Fibroblast of skin of left biceps (primary cell): Measurements from ENCODE around the gene WDR49.
"Not testable (repeated sequence)": the region's sequence is repeated elsewhere in the genome, so short reads cannot be mapped to it uniquely, and the experiment has no call there.

ENCODE experiments used
- DNase-seq, 2 experiments: peaks; one replicate each; pipeline ENCODE4 v3.0.0-alpha.2; 2013; ENCODE audit warnings: low read depth in 2 of 2

Gene WDR49

GRCh38 chr3:167614196-167614595, 39.5 kb downstream of the WDR49 start:
- DNase-seq = not testable (repeated sequence)

DNA sequence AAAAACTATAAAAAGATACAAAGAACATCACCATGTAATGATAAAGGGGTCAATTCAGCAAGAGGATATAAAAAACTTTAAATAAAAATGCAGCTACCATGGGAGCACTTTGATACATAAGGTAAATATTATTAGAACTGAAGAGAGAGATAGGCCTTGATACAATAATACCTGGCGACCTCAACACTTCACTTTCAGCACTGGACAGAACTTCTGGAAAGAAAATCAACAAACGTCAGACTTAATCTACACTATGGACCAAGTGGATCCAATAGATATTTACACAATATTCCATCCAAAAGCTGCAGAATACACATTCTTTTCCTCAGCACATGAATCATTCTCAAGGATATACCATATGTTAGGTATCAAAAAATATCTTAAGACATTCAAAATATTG, 42.0 kb downstream of the WDR49 start:
- DNase-seq = no peak

DNA sequence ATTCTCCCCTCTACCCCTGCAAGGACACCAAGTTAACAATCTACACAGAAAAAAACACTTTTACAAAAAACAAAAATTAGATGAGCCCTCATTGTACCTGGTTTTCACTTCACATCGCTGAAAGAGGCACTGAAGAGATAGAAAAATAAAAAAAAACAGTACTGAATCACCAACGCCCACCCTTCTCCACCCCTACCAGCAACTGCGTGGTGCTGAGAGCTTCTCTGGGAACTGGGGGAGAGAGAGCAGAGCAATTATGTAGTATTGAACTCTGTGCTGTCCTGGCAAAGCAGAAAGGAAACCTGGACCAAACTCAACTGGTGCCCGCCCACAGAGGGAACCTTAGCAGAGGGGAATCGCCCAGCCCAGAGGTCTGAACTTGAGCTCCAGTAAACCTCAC, 44.6 kb downstream of the WDR49 start:
- DNase-seq = no peak

DNA sequence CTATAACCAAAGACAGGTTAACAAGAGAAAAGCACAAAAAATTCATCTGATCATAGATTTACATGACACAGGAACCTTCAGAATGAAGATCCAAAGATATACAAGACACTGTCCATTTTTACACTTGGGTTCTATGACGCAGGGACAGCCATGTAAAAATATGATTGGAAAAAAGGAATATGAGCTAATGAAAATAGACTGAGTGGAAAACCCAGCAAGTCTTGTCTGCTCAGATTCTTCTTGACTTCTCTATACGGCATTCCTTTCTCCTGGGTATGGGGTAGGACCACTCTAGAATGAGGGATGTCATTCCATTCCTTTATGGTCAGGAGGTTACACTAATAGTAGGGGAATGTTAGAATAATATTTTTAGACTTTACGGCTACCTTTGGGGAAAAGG, 46.9 kb downstream of the WDR49 start:
- DNase-seq = no peak

- DNase-seq = no peak
These were observed 47.9 kb downstream of the WDR49 start for GRCh38 chr3:167605871-167606270.

GRCh38 chr3:167602041-167602440, 51.7 kb downstream of the WDR49 start:
- DNase-seq = no peak

DNA sequence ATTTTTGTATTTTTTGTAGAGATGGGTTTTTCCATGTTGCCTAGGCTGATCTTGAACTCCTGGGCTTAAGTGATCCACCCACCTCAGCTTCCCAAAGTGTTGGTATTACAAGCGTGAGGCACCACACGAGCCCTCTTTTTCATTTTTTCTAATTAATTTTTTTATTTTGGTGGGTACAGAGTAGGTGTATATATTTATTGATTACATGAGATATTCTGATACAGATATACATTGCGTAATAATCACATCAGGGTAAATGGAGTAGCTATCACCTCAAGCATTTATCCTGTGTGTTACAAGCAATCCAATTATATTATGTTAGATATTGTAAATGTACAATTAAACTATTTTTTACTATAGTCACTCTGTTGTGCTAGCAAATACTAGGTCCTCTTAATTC, 66.1 kb downstream of the WDR49 start:
- DNase-seq = no peak

DNA sequence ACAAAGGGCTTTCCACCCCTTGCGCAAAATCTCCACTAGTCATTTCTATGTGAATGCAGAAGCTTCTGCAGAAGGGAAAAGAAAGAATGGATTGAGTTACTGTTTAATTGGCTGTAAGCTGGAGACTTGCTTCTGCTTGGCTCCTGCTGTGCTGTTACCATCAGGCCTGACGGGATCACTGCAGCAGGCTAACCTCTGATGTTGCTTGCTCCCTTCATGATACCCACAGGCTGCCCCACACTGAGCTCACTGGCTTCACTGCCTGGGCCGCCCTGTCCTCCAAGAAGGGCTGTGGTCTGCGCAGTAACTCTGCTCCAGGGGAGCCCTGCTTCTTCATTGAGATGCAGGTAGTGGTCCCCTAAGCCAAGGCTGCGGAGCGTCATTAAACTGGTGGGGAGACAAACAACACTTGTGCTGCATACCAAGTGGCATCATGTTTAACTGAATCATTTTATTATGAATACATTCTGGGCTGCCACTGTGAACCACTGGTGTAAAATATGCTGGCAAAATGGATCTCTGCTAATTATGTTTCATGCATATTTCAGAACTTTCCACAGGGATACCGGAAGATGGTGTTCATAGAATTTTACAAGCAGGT, 78.6 kb downstream of the WDR49 start:
- DNase-seq = no peak

GRCh38 chr3:167572991-167573390, 80.8 kb downstream of the WDR49 start:
- no peak for DNase-seq

DNA sequence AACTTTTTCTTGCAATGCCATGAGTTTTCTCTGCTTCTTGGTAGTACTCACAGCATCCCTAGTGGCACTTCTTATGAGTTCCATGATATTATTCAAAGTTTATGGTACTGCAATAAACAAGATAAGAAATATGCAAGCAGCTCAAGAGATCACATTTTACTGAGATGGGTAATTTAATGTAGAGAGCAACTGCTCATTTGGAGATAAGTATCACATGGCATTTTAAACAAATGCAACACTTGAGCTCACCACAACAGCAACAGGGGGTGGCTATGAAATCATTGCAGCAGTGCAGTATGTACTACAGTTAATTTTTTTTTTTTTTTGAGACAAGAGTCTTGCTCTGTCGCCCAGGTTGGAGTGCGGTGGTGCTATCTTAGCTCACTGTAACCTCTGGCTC, 85.1 kb downstream of the WDR49 start:
- DNase-seq = no peak

GRCh38 chr3:167565489-167565888, 88.3 kb downstream of the WDR49 start:
- no peak for DNase-seq

- no peak for DNase-seq
These were observed 89.1 kb downstream of the WDR49 start for GRCh38 chr3:167564612-167565011.

DNA sequence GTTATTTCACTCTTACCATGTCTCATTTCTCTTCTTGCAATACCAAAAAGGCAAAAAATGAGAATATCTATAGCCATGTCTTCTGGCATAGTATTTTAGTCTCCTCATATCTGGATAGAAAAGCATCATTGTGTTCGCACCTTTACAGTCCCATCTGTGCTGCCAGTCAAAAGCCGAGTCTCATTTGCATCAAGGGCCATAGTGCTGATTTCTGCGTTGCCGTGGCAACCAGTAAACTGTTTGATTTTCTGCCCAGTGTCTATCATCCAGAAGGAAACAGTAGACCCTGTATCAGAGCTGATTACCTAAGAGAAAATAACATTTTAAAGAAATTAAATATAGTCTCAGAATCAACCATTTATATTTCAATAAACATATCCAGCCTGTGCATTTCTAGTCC, 93.8 kb downstream of the WDR49 start:
- no peak for DNase-seq

DNA sequence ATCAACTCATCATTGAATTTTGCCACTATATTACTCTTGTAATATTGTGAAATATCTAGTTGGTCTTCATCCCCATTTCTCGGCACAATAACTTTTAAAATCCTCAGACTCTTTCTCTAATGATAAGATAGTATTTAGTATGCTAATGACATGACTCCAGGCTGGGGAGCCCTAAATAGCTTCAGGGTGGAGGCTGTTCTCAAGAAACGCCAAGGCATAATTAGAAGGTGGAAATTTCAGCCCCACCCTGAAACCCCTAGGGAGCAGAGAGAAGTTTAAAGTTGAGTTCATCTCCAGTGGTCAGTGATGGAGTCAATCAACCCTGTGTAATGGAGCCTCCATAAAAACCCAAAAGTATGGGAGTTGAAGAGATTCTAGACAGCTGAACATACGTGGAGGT, 98.8 kb downstream of the WDR49 start:
- DNase-seq = no peak

- no peak for DNase-seq
These were observed 115.7 kb downstream of the WDR49 start for GRCh38 chr3:167538081-167538480.

DNA sequence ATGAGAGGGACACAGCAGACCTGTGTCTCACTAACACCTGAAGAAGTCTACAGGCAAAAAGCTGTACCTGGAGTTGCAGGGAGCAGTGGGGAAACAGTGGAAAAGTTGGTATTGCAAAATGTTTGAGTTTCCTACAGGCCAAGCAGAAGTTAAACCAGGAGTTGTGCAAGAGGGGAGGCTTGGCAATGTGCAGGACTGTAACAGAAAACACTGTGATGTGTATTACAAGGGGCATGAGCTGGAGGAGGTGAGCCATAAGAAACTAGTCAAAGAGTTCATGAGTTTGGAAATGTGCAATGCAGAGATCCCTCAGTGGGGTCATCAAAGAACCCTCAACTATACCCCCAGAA, 132.8 kb downstream of the WDR49 start:
- DNase-seq = no peak

- DNase-seq = no peak
These were observed 133.3 kb downstream of the WDR49 start for GRCh38 chr3:167520266-167521005.

DNA sequence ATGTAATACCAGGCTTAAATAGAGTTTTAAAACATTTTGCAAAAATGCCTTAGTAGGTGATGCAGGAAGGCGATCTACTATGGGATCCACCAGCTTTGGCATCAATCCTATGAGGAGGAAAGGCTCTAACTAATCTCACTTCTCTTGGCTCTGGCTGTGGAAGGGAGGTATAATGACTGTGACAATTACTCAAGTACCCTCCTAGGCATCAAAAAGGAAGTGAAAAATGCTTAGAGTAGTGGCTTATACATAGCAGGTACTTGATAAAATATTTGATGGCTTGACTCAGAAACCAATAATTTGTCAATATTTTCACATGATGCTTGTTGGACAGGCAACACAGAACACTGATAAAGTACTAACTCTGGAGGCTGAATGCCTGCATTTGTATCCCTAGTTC, 145.8 kb downstream of the WDR49 start:
- no peak for DNase-seq

GRCh38 chr3:167502401-167502800, 151.3 kb downstream of the WDR49 start:
- DNase-seq = no peak

- DNase-seq = no peak
These were observed 151.8 kb downstream of the WDR49 start for GRCh38 chr3:167501941-167502340.

GRCh38 chr3:167497903-167498302, 155.8 kb downstream of the WDR49 start:
- no peak for DNase-seq

GRCh38 chr3:167493244-167493643, 160.5 kb downstream of the WDR49 start:
- DNase-seq = no peak

- no peak for DNase-seq
These were observed 162.1 kb downstream of the WDR49 start for GRCh38 chr3:167491621-167492020.

- no peak for DNase-seq
These were observed 164.2 kb downstream of the WDR49 start for GRCh38 chr3:167489571-167489970.
